Keratinocyte (primary cell): ENCODE data around the gene SYPL1. TPM values are rescaled to one million over a fixed set of nuclear protein-coding genes. Genes with fewer than 3 reads are reported as not detected.

ENCODE experiments used
- DNase-seq: peaks from one replicate; pipeline ENCODE4 v3.0.0-alpha.2; 2011; ENCODE audit warnings: low read depth, missing footprints, low spot score
- FAIRE-seq: peaks from 2 replicates; lab custom pipeline; 2011; peaks lifted over from hg19 to GRCh38; lab: Jason Lieb, UNC
- H2AFZ ChIP-seq: 2 replicates; pipeline ENCODE4 v1.6.0; 2012; ENCODE audit warnings: low read length, control low read depth, inconsistent platforms; ENCODE audit not compliant: control insufficient read depth
- H3K27ac ChIP-seq: 2 replicates; pipeline ENCODE4 v1.5.1; 2011; ENCODE audit warnings: low read length; ENCODE audit not compliant: control insufficient read depth, insufficient read depth
- H3K27me3 ChIP-seq: 3 replicates; pipeline ENCODE4 v1.6.0; 2011; ENCODE audit warnings: low read length; ENCODE audit not compliant: control insufficient read depth, insufficient read depth; ENCODE audit errors: extremely low read depth
- H3K36me3 ChIP-seq, 2 experiments: 2 replicates in 1 of 2; 3 replicates in 1 of 2; pipeline ENCODE4 v1.5.1; 2011; ENCODE audit warnings: low read length in 2 of 2, mild to moderate bottlenecking in 1 of 2; ENCODE audit not compliant: control insufficient read depth in 2 of 2, insufficient read depth in 2 of 2; ENCODE audit errors: extremely low read depth in 1 of 2
- H3K4me1 ChIP-seq: 3 replicates; pipeline ENCODE4 v1.5.1; 2011; ENCODE audit warnings: low read length; ENCODE audit not compliant: control insufficient read depth, insufficient read depth; ENCODE audit errors: extremely low read depth
- H3K4me2 ChIP-seq: 3 replicates; pipeline ENCODE4 v1.6.0; 2011; ENCODE audit warnings: low read depth, low read length; ENCODE audit not compliant: control insufficient read depth, insufficient read depth; ENCODE audit errors: extremely low read depth
- H3K4me3 ChIP-seq, 3 experiments: fragments of 200-600 bp in 1 of 3; sonication (generic) in 1 of 3; 2 replicates in 2 of 3; 3 replicates in 1 of 3; pipeline ENCODE4 v1.5.1; 2011 to 2016; ENCODE audit warnings: low read length in 3 of 3, mild to moderate bottlenecking in 3 of 3, control low read depth in 2 of 3, inconsistent platforms in 1 of 3, low read depth in 1 of 3, mixed read lengths in 1 of 3, mixed run types in 1 of 3, moderate library complexity in 1 of 3; ENCODE audit not compliant: control insufficient read depth in 2 of 3, insufficient read depth in 2 of 3; ENCODE audit errors: extremely low read depth in 1 of 3
- H3K79me2 ChIP-seq: 2 replicates; pipeline ENCODE4 v1.6.0; 2012; ENCODE audit warnings: low read length; ENCODE audit not compliant: control insufficient read depth, insufficient read depth
- H3K9ac ChIP-seq: 3 replicates; pipeline ENCODE4 v1.6.0; 2011; ENCODE audit warnings: low read length; ENCODE audit not compliant: control insufficient read depth, insufficient read depth; ENCODE audit errors: extremely low read depth
- H3K9me1 ChIP-seq: 3 replicates; pipeline ENCODE4 v1.6.0; 2011; ENCODE audit warnings: low read length; ENCODE audit not compliant: control insufficient read depth, insufficient read depth; ENCODE audit errors: extremely low read depth
- H3K9me3 ChIP-seq: 2 replicates; pipeline ENCODE4 v1.5.1; 2012; ENCODE audit warnings: low read depth, low read length; ENCODE audit not compliant: control insufficient read depth
- H4K20me1 ChIP-seq: 3 replicates; pipeline ENCODE4 v1.6.0; 2011; ENCODE audit warnings: low read length; ENCODE audit not compliant: control insufficient read depth, insufficient read depth; ENCODE audit errors: extremely low read depth
- CTCF ChIP-seq, 3 experiments: IDR thresholded peaks in 1 of 3; conservative IDR thresholded peaks in 1 of 3; optimal IDR thresholded peaks in 1 of 3; 2 replicates in 2 of 3; 3 replicates in 1 of 3; pipeline versions ENCODE3 to v1.5.1; 2011; ENCODE audit warnings: low read length in 3 of 3, mild to moderate bottlenecking in 3 of 3, moderate library complexity in 2 of 3, control low read depth in 1 of 3, inconsistent platforms in 1 of 3; ENCODE audit not compliant: insufficient read depth in 2 of 3; ENCODE audit errors: extremely low read depth in 1 of 3
- EZH2 ChIP-seq: IDR thresholded peaks from one replicate; pipeline ENCODE4 v1.6.1; 2012; ENCODE audit warnings: inconsistent platforms, mild to moderate bottlenecking, low read length, moderate library complexity
- dilution Hi-C: fragments of 300-500 bp; cut with MboI; formaldehyde crosslinking; loops from one replicate; pipeline ENCODE4 v1.7.0; 2020; ENCODE audit warnings: low sequenced_read_pairs; ENCODE audit not compliant: extremely low pct_ligation_motif_present
- polyA plus RNA-seq, 5 experiments: library from polyadenylated mRNA; depleted of rRNA in 3 of 5; stranded (reverse) in 3 of 5; stranded (forward) in 1 of 5; unstranded in 1 of 5; fragments of >200 nt; gene quantifications; 1 replicate in 1 of 5; 2 replicates in 3 of 5; 3 replicates in 1 of 5; pipeline versions ENCODE4 v1.2.1 to v1.2.3, GENCODE V29; 2011 to 2012; ENCODE audit warnings: missing spikeins in 2 of 5, low read depth in 1 of 5, low replicate concordance in 1 of 5

The SYPL1 gene
- polyA plus RNA-seq, 1 donor (not counting 4 experiments of a cell fraction or from before 2014, with no cell fraction given) = 254 TPM

GRCh38 chr7:106099539-106099938 lies 12.6 kb downstream of the SYPL1 start:
- H3K4me2 ChIP-seq = no peak overlapping the region
- no peak for DNase-seq
- H3K4me1 ChIP-seq = peaks cover 8% of the 10 kb centered on the region
- peaks cover 2 to 9% of the 10 kb centered on the region in 2 experiments for H3K36me3 ChIP-seq
- H2AFZ ChIP-seq = no peak overlapping the region
- dilution Hi-C loops = no loop called here
- no peak for TF ChIP-seq EZH2
- TF ChIP-seq CTCF (optimal IDR thresholded peaks at IDR 0.05 in 1 of 3, IDR thresholded peaks at IDR 0.05 in 1 of 3, conservative IDR thresholded peaks at IDR 0.05 in 1 of 3; ENCODE audit: extremely low read depth in 1 of 3, insufficient read depth in 2 of 3, low read length in 3 of 3) = no peak
- no peaks in the 10 kb centered on the region for H3K9me3 ChIP-seq
- H3K79me2 ChIP-seq = peaks cover 74% of the 10 kb centered on the region
- no peaks in the 10 kb centered on the region for H3K9me1 ChIP-seq
- FAIRE-seq = no peak
- H3K27me3 ChIP-seq = no peaks in the 10 kb centered on the region
- no peak overlapping the region for H3K4me3 ChIP-seq
- H3K9ac ChIP-seq = no peak overlapping the region
- peaks cover 10% of the 10 kb centered on the region for H4K20me1 ChIP-seq
- no peak overlapping the region for H3K27ac ChIP-seq

GRCh38 chr7:106098889-106099288 lies 13.2 kb downstream of the SYPL1 start:
- dilution Hi-C loops = no loop called here
- H3K4me3 ChIP-seq = no peak overlapping the region
- peaks cover 9% of the 10 kb centered on the region for H4K20me1 ChIP-seq
- no peaks in the 10 kb centered on the region for H3K9me1 ChIP-seq
- no peaks in the 10 kb centered on the region for H3K9me3 ChIP-seq
- H3K27ac ChIP-seq = no peak overlapping the region
- H3K4me2 ChIP-seq = no peak overlapping the region
- FAIRE-seq (no peak), DNase-seq (no peak)
- H3K4me1 ChIP-seq = peaks cover 8% of the 10 kb centered on the region
- no peak overlapping the region for H3K9ac ChIP-seq
- H3K79me2 ChIP-seq = peaks cover 67% of the 10 kb centered on the region
- H3K36me3 ChIP-seq = peaks cover 2 to 5% of the 10 kb centered on the region in 2 experiments
- H2AFZ ChIP-seq = no peak overlapping the region
- TF ChIP-seq CTCF (optimal IDR thresholded peaks at IDR 0.05 in 1 of 3, IDR thresholded peaks at IDR 0.05 in 1 of 3, conservative IDR thresholded peaks at IDR 0.05 in 1 of 3; ENCODE audit: extremely low read depth in 1 of 3, insufficient read depth in 2 of 3, low read length in 3 of 3) (no peak), EZH2 (no peak)
- H3K27me3 ChIP-seq = no peaks in the 10 kb centered on the region
